Measurements from ENCODE around the gene POLR2A.

Gene POLR2A

DNA sequence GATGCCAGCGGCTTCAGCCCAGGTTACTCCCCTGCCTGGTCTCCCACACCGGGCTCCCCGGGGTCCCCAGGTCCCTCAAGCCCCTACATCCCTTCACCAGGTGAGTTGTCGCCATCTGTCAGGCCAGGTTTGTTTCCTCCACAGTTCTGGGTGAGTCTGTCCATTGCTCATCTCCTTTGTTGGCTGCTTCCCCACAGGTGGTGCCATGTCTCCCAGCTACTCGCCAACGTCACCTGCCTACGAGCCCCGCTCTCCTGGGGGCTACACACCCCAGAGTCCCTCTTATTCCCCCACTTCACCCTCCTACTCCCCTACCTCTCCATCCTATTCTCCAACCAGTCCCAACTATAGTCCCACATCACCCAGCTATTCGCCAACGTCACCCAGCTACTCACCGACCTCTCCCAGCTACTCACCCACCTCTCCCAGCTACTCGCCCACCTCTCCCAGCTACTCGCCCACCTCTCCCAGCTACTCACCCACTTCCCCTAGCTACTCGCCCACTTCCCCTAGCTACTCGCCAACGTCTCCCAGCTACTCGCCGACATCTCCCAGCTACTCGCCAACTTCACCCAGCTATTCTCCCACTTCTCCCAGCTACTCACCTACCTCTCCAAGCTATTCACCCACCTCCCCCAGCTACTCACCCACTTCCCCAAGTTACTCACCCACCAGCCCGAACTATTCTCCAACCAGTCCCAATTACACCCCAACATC, 28.8 kb downstream of the POLR2A start:
- TF ChIP-seq, protein P1, sequence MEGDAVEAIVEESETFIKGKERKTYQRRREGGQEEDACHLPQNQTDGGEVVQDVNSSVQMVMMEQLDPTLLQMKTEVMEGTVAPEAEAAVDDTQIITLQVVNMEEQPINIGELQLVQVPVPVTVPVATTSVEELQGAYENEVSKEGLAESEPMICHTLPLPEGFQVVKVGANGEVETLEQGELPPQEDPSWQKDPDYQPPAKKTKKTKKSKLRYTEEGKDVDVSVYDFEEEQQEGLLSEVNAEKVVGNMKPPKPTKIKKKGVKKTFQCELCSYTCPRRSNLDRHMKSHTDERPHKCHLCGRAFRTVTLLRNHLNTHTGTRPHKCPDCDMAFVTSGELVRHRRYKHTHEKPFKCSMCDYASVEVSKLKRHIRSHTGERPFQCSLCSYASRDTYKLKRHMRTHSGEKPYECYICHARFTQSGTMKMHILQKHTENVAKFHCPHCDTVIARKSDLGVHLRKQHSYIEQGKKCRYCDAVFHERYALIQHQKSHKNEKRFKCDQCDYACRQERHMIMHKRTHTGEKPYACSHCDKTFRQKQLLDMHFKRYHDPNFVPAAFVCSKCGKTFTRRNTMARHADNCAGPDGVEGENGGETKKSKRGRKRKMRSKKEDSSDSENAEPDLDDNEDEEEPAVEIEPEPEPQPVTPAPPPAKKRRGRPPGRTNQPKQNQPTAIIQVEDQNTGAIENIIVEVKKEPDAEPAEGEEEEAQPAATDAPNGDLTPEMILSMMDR (IDR thresholded peaks at IDR 0.05; ENCODE audit: low read depth, low read length): no peak
- no peak overlapping the region for H3K4me3 ChIP-seq (ENCODE audit: low read depth, low read length)

DNA sequence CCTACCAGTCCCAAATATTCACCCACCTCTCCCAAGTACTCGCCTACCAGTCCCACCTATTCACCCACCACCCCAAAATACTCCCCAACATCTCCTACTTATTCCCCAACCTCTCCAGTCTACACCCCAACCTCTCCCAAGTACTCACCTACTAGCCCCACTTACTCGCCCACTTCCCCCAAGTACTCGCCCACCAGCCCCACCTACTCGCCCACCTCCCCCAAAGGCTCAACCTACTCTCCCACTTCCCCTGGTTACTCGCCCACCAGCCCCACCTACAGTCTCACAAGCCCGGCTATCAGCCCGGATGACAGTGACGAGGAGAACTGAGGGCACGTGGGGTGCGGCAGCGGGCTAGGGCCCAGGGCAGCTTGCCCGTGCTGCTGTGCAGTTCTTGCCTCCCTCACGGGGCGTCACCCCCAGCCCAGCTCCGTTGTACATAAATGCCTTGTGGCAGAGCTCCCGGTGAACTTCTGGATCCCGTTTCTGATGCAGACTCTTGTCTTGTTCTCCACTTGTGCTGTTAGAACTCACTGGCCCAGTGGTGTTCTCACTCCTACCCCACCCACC, 29.8 kb downstream of the POLR2A start:
- H3K4me3 ChIP-seq (ENCODE audit: low read depth, low read length): no peak overlapping the region
- TF ChIP-seq, protein P1 (IDR thresholded peaks at IDR 0.05; ENCODE audit: low read depth, low read length): no peak

DNA sequence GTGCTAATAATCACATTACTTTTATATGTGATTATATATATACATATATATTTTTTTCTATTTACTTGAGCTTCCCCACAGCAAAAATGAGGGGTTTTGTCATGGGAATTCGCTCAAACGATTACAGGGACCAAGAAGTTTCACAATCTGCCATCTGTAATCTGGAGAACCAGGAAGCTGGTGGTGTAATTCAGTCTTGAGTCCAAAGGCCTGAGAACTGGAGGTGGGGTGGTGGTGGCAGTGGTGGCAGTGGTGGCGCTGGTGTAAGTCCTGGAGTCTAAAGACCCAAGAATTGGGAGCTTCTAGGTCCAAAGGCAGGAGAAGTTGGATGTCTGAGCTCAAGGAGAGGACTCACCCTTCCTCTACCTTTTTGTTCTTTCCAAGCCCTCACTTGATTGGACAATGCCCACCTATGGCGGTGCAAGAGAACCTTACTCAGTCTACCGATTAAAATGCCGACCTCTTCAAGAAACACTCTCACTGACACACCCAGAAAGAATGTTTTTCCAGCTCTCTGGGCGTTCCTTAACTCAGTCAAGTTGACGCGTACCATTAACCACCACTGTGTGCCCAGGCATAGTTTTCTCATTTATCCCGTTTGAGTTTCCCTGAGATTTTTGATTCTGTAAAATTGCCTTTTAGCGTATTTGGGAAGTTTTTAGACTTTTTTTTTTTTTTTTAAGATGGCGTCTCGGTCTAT, 31.9 kb downstream of the POLR2A start:
- TF ChIP-seq, protein P1 (IDR thresholded peaks at IDR 0.05; ENCODE audit: low read depth, low read length): no peak
- no peak overlapping the region for H3K4me3 ChIP-seq (ENCODE audit: low read depth, low read length)

DNA sequence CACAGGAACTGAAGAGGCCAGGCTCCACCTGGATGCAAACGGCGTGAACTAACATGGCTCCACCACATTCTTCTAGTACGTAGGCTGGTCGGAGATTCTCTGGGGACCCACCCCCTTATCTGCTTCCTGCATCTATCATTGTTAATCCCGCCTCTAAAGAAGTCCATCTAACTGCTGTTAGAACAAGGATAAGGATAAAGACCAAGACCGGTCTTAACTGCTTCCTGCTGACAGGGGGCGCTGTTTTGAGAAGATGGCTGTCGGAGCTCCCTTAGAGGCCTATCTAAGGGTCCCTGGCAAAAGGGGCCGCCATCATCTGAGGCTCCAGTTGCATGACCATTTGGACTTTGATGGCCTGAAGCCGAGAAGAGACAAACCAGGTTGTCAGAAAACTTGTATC, 38.9 kb downstream of the POLR2A start:
- H3K4me3 ChIP-seq (ENCODE audit: low read depth, low read length): no peak overlapping the region
- TF ChIP-seq, protein P1 (IDR thresholded peaks at IDR 0.05; ENCODE audit: low read depth, low read length): peak; percentile 27; the same call in 1 of the 2 replicates

DNA sequence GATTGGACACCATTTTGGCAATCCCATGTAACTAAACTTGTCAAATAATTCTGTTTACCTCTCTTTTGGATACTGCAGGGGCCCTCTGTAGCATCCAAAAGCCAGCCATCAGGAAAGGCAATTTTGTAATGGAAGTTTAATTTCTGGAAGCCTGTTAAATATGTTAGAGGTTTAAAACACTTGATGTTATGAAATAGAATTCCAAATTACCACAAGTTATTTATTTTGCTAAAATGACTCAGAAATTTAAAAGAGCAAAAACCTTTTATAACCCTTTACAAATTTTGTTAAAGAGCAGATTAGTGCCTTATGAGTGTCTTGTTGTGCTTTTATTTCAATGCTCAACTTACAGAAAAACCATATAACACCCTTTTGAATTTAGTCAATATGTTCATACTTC, 44.7 kb downstream of the POLR2A start:
- TF ChIP-seq, protein P1 (IDR thresholded peaks at IDR 0.05; ENCODE audit: low read depth, low read length): no peak
- H3K4me3 ChIP-seq (ENCODE audit: low read depth, low read length): no peak overlapping the region

DNA sequence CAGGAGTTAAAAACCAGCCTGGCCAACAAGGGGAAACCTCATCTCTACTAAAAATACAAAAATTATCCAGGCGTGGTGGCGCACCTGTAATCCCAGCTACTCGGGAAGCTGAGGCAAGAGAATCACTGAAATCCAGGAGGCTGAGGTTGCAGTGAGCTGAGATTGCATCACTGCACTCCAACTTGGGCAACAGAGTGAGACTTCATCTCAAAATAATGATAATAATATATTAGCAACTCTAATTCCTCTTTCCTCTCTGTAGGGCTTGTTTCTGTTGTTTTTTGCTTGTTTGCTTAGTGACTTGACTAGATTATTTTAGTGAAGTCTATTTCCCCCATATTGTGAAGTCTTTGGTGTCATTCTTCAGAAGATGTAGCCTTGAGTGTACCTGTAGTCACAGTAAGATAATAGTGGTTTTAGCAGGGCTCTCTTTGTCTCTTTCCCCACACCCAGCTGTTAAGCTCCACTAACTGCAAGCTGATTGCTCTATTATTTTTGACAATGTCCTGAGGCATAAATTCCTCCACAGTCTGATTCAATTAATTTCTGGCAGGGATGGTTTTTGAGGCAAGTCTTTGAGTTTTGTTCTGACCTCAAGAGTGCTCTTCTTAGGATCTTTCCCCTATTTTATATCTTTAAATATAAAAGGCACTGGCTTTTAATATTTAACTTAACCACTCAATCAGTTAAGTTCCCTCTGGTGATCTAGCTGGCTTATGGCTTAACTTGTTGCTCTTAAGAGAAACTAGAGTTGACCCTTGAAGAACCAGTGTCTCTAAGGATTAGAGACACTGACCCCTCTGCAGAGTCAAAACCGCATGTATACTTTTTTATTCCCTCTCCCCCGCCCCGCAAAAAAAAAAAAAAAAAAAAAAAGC, 46.1 kb downstream of the POLR2A start:
- TF ChIP-seq, protein P1 (IDR thresholded peaks at IDR 0.05; ENCODE audit: low read depth, low read length): no peak
- H3K4me3 ChIP-seq (ENCODE audit: low read depth, low read length): no peak overlapping the region
